Fibroblast of mammary gland (primary cell): ENCODE results near the gene OR2AT4.
A peak's percentile ranks its signal among the peaks of the same experiment; 100 is the strongest.

Source experiments
- DNase-seq: peaks from one replicate; pipeline ENCODE4 v3.0.0-alpha.2; 2010; ENCODE audit warnings: low read depth
- H3K4me3 ChIP-seq: 2 replicates; pipeline ENCODE4 v1.5.1; 2011; ENCODE audit warnings: low read depth, mild to moderate bottlenecking, low read length, moderate library complexity; ENCODE audit not compliant: control insufficient read depth
- CTCF ChIP-seq: conservative IDR thresholded peaks from 2 replicates; pipeline ENCODE4 v1.5.1; 2011; ENCODE audit warnings: low read depth, low read length, inconsistent platforms; ENCODE audit not compliant: control insufficient read depth, insufficient read depth

The OR2AT4 gene

GRCh38 chr11:75079546-75079945 lies 17.1 kb downstream of the OR2AT4 start:
- DNase-seq, result no peak
- no peak for TF ChIP-seq CTCF
- H3K4me3 ChIP-seq, result no peak overlapping the region

- TF ChIP-seq CTCF, result no peak
- peak; percentile 22 for DNase-seq
These were observed 18.4 kb downstream of the OR2AT4 start for GRCh38 chr11:75078233-75078632.

GRCh38 chr11:75077316-75077715 lies 19.4 kb downstream of the OR2AT4 start:
- DNase-seq, result peak; percentile 55
- H3K4me3 ChIP-seq, result no peak overlapping the region
- TF ChIP-seq CTCF, result no peak

More at GRCh38 chr11:75078233-75078632, 18.4 kb downstream of the OR2AT4 start:
- H3K4me3 ChIP-seq, result no peak overlapping the region

- no peak for DNase-seq
- H3K4me3 ChIP-seq, result no peak overlapping the region
- no peak for TF ChIP-seq CTCF
These were observed 20.0 kb downstream of the OR2AT4 start for GRCh38 chr11:75076671-75077070.

GRCh38 chr11:75073459-75074190 lies 23.1 kb downstream of the OR2AT4 start:
- H3K4me3 ChIP-seq, result no peak overlapping the region
- DNase-seq, result no peak
- TF ChIP-seq CTCF, result peak; percentile 2

GRCh38 chr11:75072582-75072981 lies 24.1 kb downstream of the OR2AT4 start:
- no peak for TF ChIP-seq CTCF
- DNase-seq, result no peak
- no peak overlapping the region for H3K4me3 ChIP-seq
